Keratinocyte (primary cell): ENCODE results near the gene CHRNA5. TPM values are rescaled to one million over a fixed set of nuclear protein-coding genes. Genes with fewer than 3 reads are reported as not detected.

Experiments
- DNase-seq: peaks from one replicate; pipeline ENCODE4 v3.0.0-alpha.2; 2011; ENCODE audit warnings: low read depth, missing footprints, low spot score
- FAIRE-seq: peaks from 2 replicates; lab custom pipeline; 2011; peaks lifted over from hg19 to GRCh38; lab: Jason Lieb, UNC
- H2AFZ ChIP-seq: 2 replicates; pipeline ENCODE4 v1.6.0; 2012; ENCODE audit warnings: low read length, control low read depth, inconsistent platforms; ENCODE audit not compliant: control insufficient read depth
- H3K27ac ChIP-seq: 2 replicates; pipeline ENCODE4 v1.5.1; 2011; ENCODE audit warnings: low read length; ENCODE audit not compliant: control insufficient read depth, insufficient read depth
- H3K27me3 ChIP-seq: 3 replicates; pipeline ENCODE4 v1.6.0; 2011; ENCODE audit warnings: low read length; ENCODE audit not compliant: control insufficient read depth, insufficient read depth; ENCODE audit errors: extremely low read depth
- H3K36me3 ChIP-seq, 2 experiments: 2 replicates in 1 of 2; 3 replicates in 1 of 2; pipeline ENCODE4 v1.5.1; 2011; ENCODE audit warnings: low read length in 2 of 2, mild to moderate bottlenecking in 1 of 2; ENCODE audit not compliant: control insufficient read depth in 2 of 2, insufficient read depth in 2 of 2; ENCODE audit errors: extremely low read depth in 1 of 2
- H3K4me1 ChIP-seq: 3 replicates; pipeline ENCODE4 v1.5.1; 2011; ENCODE audit warnings: low read length; ENCODE audit not compliant: control insufficient read depth, insufficient read depth; ENCODE audit errors: extremely low read depth
- H3K4me2 ChIP-seq: 3 replicates; pipeline ENCODE4 v1.6.0; 2011; ENCODE audit warnings: low read depth, low read length; ENCODE audit not compliant: control insufficient read depth, insufficient read depth; ENCODE audit errors: extremely low read depth
- H3K4me3 ChIP-seq, 3 experiments: fragments of 200-600 bp in 1 of 3; sonication (generic) in 1 of 3; 2 replicates in 2 of 3; 3 replicates in 1 of 3; pipeline ENCODE4 v1.5.1; 2011 to 2016; ENCODE audit warnings: low read length in 3 of 3, mild to moderate bottlenecking in 3 of 3, control low read depth in 2 of 3, inconsistent platforms in 1 of 3, low read depth in 1 of 3, mixed read lengths in 1 of 3, mixed run types in 1 of 3, moderate library complexity in 1 of 3; ENCODE audit not compliant: control insufficient read depth in 2 of 3, insufficient read depth in 2 of 3; ENCODE audit errors: extremely low read depth in 1 of 3
- H3K79me2 ChIP-seq: 2 replicates; pipeline ENCODE4 v1.6.0; 2012; ENCODE audit warnings: low read length; ENCODE audit not compliant: control insufficient read depth, insufficient read depth
- H3K9ac ChIP-seq: 3 replicates; pipeline ENCODE4 v1.6.0; 2011; ENCODE audit warnings: low read length; ENCODE audit not compliant: control insufficient read depth, insufficient read depth; ENCODE audit errors: extremely low read depth
- H3K9me1 ChIP-seq: 3 replicates; pipeline ENCODE4 v1.6.0; 2011; ENCODE audit warnings: low read length; ENCODE audit not compliant: control insufficient read depth, insufficient read depth; ENCODE audit errors: extremely low read depth
- H3K9me3 ChIP-seq: 2 replicates; pipeline ENCODE4 v1.5.1; 2012; ENCODE audit warnings: low read depth, low read length; ENCODE audit not compliant: control insufficient read depth
- H4K20me1 ChIP-seq: 3 replicates; pipeline ENCODE4 v1.6.0; 2011; ENCODE audit warnings: low read length; ENCODE audit not compliant: control insufficient read depth, insufficient read depth; ENCODE audit errors: extremely low read depth
- EZH2 ChIP-seq: IDR thresholded peaks from one replicate; pipeline ENCODE4 v1.6.1; 2012; ENCODE audit warnings: inconsistent platforms, mild to moderate bottlenecking, low read length, moderate library complexity
- dilution Hi-C: fragments of 300-500 bp; cut with MboI; formaldehyde crosslinking; loops from one replicate; pipeline ENCODE4 v1.7.0; 2020; ENCODE audit warnings: low sequenced_read_pairs; ENCODE audit not compliant: extremely low pct_ligation_motif_present
- polyA plus RNA-seq, 5 experiments: library from polyadenylated mRNA; depleted of rRNA in 3 of 5; stranded (reverse) in 3 of 5; stranded (forward) in 1 of 5; unstranded in 1 of 5; fragments of >200 nt; gene quantifications; 1 replicate in 1 of 5; 2 replicates in 3 of 5; 3 replicates in 1 of 5; pipeline versions ENCODE4 v1.2.1 to v1.2.3, GENCODE V29; 2011 to 2012; ENCODE audit warnings: missing spikeins in 2 of 5, low read depth in 1 of 5, low replicate concordance in 1 of 5
- TF ChIP-seq, protein P1 (sequence below), 3 experiments: IDR thresholded peaks in 1 of 3; conservative IDR thresholded peaks in 1 of 3; optimal IDR thresholded peaks in 1 of 3; 2 replicates in 2 of 3; 3 replicates in 1 of 3; pipeline versions ENCODE3 to v1.5.1; 2011; ENCODE audit warnings: low read length in 3 of 3, mild to moderate bottlenecking in 3 of 3, moderate library complexity in 2 of 3, control low read depth in 1 of 3, inconsistent platforms in 1 of 3; ENCODE audit not compliant: insufficient read depth in 2 of 3; ENCODE audit errors: extremely low read depth in 1 of 3

Gene CHRNA5
- polyA plus RNA-seq, 1 donor (not counting 4 experiments of a cell fraction or from before 2014, with no cell fraction given) = 10.0 TPM

DNA sequence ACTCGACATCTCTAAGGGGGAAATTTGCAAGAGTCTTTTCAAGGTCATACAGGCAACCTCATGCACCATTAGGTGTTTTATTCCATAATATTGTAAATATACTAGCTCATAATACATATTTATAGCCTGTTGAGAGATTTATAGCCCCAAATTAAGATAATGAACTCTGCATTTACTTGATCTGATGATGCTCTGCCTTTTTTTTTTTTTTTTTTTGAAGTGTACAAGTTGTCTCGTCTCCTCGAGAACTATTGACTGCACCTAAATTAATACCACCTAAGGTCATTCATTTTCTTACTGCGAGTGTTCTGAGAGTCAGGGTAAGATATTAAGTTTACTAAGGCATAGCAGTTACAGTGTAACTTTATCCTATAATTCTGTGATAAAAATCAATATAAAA, 6.1 kb downstream of the CHRNA5 start:
- no peak for TF ChIP-seq EZH2
- no peak overlapping the region for H2AFZ ChIP-seq
- H3K4me2 ChIP-seq = no peak overlapping the region
- FAIRE-seq (no peak), DNase-seq (no peak)
- H3K4me1 ChIP-seq = peaks cover 4% of the 10 kb centered on the region
- H3K79me2 ChIP-seq = peaks cover 4% of the 10 kb centered on the region
- no peaks in the 10 kb centered on the region for H4K20me1 ChIP-seq
- no peak overlapping the region for H3K9ac ChIP-seq
- H3K9me3 ChIP-seq = no peaks in the 10 kb centered on the region
- H3K27ac ChIP-seq = no peak overlapping the region
- dilution Hi-C loops = no loop called here
- H3K9me1 ChIP-seq = no peaks in the 10 kb centered on the region
- H3K27me3 ChIP-seq = no peaks in the 10 kb centered on the region
- no peaks in the 10 kb centered on the region for H3K36me3 ChIP-seq
- H3K4me3 ChIP-seq = no peak overlapping the region

DNA sequence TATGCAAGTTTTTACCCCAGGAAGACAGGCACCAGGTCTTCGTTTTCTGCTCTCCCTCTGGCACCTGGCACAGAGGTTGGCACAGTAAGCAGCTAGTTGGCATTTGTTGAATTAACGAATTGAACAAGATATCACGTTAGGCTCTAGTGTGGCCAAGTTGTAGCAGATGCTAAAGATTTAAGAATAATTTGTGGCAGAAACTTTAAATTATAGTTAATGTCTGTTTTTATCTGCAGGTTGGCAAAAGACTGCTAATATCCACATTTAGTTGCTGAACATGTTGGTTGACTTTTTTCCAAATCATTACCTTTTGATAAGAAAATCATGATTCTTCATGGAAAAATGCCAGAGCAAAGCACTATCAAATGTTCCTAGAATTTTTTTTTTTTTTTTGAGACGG, 8.1 kb downstream of the CHRNA5 start:
- no peaks in the 10 kb centered on the region for H3K4me1 ChIP-seq
- dilution Hi-C loops = no loop called here
- no peak for FAIRE-seq
- H3K27ac ChIP-seq = no peak overlapping the region
- DNase-seq = no peak
- H2AFZ ChIP-seq = no peak overlapping the region
- H3K9me1 ChIP-seq = no peaks in the 10 kb centered on the region
- H3K4me2 ChIP-seq = no peak overlapping the region
- H4K20me1 ChIP-seq = no peaks in the 10 kb centered on the region
- TF ChIP-seq, protein P1, sequence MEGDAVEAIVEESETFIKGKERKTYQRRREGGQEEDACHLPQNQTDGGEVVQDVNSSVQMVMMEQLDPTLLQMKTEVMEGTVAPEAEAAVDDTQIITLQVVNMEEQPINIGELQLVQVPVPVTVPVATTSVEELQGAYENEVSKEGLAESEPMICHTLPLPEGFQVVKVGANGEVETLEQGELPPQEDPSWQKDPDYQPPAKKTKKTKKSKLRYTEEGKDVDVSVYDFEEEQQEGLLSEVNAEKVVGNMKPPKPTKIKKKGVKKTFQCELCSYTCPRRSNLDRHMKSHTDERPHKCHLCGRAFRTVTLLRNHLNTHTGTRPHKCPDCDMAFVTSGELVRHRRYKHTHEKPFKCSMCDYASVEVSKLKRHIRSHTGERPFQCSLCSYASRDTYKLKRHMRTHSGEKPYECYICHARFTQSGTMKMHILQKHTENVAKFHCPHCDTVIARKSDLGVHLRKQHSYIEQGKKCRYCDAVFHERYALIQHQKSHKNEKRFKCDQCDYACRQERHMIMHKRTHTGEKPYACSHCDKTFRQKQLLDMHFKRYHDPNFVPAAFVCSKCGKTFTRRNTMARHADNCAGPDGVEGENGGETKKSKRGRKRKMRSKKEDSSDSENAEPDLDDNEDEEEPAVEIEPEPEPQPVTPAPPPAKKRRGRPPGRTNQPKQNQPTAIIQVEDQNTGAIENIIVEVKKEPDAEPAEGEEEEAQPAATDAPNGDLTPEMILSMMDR (optimal IDR thresholded peaks at IDR 0.05 in 1 of 3, IDR thresholded peaks at IDR 0.05 in 1 of 3, conservative IDR thresholded peaks at IDR 0.05 in 1 of 3; ENCODE audit: extremely low read depth in 1 of 3, insufficient read depth in 2 of 3, low read length in 3 of 3) = no peak
- TF ChIP-seq EZH2 = no peak
- H3K9me3 ChIP-seq = no peaks in the 10 kb centered on the region
- no peaks in the 10 kb centered on the region for H3K27me3 ChIP-seq
- H3K36me3 ChIP-seq = no peaks in the 10 kb centered on the region
- no peak overlapping the region for H3K9ac ChIP-seq
- H3K79me2 ChIP-seq = no peaks in the 10 kb centered on the region
- no peak overlapping the region for H3K4me3 ChIP-seq

DNA sequence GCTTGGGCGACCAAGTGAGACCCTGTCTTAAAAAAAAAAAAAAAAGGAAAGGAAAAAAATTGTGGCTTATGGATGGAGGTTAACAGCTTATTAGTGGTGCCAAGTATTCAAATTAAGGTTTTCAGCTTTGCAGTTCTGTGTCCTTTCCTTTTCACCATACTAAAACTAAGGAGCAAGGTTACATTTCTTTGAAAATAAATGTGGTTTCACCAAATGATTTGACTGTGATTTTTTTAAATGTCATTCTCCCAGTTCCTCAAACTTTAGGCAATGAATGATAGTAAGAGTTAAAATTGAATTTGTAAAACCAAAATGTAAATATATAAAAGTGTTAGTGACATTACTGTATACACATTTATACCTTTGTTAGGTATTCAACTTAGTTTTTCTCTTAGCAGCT, 9.6 kb downstream of the CHRNA5 start:
- Histone ChIP-seq H3K4me1 (no peaks in the 10 kb centered on the region), H3K9ac (no peak overlapping the region), H3K4me3 (no peak overlapping the region), H3K27me3 (no peaks in the 10 kb centered on the region), H2AFZ (no peak overlapping the region), H3K36me3 (no peaks in the 10 kb centered on the region), H3K9me3 (no peaks in the 10 kb centered on the region), H3K79me2 (no peaks in the 10 kb centered on the region), H3K4me2 (no peak overlapping the region), H4K20me1 (no peaks in the 10 kb centered on the region), H3K27ac (no peak overlapping the region), H3K9me1 (no peaks in the 10 kb centered on the region)
- TF ChIP-seq, protein P1 (optimal IDR thresholded peaks at IDR 0.05 in 1 of 3, IDR thresholded peaks at IDR 0.05 in 1 of 3, conservative IDR thresholded peaks at IDR 0.05 in 1 of 3; ENCODE audit: extremely low read depth in 1 of 3, insufficient read depth in 2 of 3, low read length in 3 of 3) = no peak
- no peak for TF ChIP-seq EZH2
- dilution Hi-C loops = no loop called here
- DNase-seq = no peak
- FAIRE-seq = no peak
